ENCODE data around the gene SMCHD1. TPM values are rescaled to one million over a fixed set of nuclear protein-coding genes. Genes with fewer than 3 reads are reported as not detected.

Gene SMCHD1
- total and polyA plus RNA-seq, 2 experiments from 2014 or later: 7.7 to 39.0 TPM

DNA sequence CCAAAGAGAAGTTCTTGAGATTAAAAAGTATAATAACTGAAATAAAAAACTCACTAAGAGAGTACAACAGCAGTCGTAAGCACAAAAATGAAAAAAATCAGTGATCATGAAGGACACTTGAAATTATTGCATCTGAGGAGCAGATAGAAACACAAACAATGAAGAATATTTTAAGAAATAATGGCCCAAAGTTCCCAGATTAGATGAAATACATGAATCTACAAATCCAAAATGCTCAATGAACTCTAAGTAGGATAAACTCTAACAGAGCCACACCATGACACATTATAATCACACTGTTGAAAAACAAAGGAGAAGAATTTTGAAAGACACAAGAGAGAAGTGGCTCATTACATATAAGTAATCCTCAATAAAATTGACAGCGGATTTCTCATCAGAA is 159.4 kb downstream of the SMCHD1 start (continued):
- TF ChIP-seq, protein P1, sequence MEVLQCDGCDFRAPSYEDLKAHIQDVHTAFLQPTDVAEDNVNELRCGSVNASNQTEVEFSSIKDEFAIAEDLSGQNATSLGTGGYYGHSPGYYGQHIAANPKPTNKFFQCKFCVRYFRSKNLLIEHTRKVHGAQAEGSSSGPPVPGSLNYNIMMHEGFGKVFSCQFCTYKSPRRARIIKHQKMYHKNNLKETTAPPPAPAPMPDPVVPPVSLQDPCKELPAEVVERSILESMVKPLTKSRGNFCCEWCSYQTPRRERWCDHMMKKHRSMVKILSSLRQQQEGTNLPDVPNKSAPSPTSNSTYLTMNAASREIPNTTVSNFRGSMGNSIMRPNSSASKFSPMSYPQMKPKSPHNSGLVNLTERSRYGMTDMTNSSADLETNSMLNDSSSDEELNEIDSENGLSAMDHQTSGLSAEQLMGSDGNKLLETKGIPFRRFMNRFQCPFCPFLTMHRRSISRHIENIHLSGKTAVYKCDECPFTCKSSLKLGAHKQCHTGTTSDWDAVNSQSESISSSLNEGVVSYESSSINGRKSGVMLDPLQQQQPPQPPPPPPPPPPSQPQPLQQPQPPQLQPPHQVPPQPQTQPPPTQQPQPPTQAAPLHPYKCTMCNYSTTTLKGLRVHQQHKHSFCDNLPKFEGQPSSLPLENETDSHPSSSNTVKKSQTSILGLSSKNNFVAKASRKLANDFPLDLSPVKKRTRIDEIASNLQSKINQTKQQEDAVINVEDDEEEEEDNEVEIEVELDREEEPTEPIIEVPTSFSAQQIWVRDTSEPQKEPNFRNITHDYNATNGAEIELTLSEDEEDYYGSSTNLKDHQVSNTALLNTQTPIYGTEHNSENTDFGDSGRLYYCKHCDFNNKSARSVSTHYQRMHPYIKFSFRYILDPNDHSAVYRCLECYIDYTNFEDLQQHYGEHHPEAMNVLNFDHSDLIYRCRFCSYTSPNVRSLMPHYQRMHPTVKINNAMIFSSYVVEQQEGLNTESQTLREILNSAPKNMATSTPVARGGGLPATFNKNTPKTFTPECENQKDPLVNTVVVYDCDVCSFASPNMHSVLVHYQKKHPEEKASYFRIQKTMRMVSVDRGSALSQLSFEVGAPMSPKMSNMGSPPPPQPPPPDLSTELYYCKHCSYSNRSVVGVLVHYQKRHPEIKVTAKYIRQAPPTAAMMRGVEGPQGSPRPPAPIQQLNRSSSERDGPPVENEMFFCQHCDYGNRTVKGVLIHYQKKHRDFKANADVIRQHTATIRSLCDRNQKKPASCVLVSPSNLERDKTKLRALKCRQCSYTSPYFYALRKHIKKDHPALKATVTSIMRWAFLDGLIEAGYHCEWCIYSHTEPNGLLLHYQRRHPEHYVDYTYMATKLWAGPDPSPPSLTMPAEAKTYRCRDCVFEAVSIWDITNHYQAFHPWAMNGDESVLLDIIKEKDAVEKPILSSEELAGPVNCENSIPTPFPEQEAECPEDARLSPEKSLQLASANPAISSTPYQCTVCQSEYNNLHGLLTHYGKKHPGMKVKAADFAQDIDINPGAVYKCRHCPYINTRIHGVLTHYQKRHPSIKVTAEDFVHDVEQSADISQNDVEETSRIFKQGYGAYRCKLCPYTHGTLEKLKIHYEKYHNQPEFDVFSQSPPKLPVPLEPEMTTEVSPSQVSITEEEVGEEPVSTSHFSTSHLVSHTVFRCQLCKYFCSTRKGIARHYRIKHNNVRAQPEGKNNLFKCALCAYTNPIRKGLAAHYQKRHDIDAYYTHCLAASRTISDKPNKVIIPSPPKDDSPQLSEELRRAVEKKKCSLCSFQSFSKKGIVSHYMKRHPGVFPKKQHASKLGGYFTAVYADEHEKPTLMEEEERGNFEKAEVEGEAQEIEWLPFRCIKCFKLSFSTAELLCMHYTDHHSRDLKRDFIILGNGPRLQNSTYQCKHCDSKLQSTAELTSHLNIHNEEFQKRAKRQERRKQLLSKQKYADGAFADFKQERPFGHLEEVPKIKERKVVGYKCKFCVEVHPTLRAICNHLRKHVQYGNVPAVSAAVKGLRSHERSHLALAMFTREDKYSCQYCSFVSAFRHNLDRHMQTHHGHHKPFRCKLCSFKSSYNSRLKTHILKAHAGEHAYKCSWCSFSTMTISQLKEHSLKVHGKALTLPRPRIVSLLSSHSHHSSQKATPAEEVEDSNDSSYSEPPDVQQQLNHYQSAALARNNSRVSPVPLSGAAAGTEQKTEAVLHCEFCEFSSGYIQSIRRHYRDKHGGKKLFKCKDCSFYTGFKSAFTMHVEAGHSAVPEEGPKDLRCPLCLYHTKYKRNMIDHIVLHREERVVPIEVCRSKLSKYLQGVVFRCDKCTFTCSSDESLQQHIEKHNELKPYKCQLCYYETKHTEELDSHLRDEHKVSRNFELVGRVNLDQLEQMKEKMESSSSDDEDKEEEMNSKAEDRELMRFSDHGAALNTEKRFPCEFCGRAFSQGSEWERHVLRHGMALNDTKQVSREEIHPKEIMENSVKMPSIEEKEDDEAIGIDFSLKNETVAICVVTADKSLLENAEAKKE (CRISPR knock-in tag; IDR thresholded peaks at IDR 0.05): no peak
- TF ChIP-seq EZH2 (IDR thresholded peaks at IDR 0.05; ENCODE audit: low read depth, unreplicated experiment): no peak
- TF ChIP-seq, protein P2, sequence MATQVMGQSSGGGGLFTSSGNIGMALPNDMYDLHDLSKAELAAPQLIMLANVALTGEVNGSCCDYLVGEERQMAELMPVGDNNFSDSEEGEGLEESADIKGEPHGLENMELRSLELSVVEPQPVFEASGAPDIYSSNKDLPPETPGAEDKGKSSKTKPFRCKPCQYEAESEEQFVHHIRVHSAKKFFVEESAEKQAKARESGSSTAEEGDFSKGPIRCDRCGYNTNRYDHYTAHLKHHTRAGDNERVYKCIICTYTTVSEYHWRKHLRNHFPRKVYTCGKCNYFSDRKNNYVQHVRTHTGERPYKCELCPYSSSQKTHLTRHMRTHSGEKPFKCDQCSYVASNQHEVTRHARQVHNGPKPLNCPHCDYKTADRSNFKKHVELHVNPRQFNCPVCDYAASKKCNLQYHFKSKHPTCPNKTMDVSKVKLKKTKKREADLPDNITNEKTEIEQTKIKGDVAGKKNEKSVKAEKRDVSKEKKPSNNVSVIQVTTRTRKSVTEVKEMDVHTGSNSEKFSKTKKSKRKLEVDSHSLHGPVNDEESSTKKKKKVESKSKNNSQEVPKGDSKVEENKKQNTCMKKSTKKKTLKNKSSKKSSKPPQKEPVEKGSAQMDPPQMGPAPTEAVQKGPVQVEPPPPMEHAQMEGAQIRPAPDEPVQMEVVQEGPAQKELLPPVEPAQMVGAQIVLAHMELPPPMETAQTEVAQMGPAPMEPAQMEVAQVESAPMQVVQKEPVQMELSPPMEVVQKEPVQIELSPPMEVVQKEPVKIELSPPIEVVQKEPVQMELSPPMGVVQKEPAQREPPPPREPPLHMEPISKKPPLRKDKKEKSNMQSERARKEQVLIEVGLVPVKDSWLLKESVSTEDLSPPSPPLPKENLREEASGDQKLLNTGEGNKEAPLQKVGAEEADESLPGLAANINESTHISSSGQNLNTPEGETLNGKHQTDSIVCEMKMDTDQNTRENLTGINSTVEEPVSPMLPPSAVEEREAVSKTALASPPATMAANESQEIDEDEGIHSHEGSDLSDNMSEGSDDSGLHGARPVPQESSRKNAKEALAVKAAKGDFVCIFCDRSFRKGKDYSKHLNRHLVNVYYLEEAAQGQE (IDR thresholded peaks at IDR 0.05; ENCODE audit: unreplicated experiment): no peak
- no peak for TF ChIP-seq POLR2AphosphoS5 (IDR thresholded peaks at IDR 0.05; ENCODE audit: low read depth)
- TF ChIP-seq, protein P3, sequence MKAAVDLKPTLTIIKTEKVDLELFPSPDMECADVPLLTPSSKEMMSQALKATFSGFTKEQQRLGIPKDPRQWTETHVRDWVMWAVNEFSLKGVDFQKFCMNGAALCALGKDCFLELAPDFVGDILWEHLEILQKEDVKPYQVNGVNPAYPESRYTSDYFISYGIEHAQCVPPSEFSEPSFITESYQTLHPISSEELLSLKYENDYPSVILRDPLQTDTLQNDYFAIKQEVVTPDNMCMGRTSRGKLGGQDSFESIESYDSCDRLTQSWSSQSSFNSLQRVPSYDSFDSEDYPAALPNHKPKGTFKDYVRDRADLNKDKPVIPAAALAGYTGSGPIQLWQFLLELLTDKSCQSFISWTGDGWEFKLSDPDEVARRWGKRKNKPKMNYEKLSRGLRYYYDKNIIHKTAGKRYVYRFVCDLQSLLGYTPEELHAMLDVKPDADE (IDR thresholded peaks at IDR 0.05): no peak
